Fibroblast of the aortic adventitia (primary cell): ENCODE results near the gene SAMD4A. TPM values are rescaled to one million over a fixed set of nuclear protein-coding genes. Genes with fewer than 3 reads are reported as not detected.

ENCODE experiments used
- DNase-seq: peaks from one replicate; pipeline ENCODE4 v3.0.0-alpha.2; 2010; ENCODE audit warnings: low read depth
- H3K4me3 ChIP-seq: 2 replicates; pipeline ENCODE4 v1.5.1; 2011; ENCODE audit warnings: low read depth, mild to moderate bottlenecking, control low read depth, low read length, moderate library complexity
- CTCF ChIP-seq: IDR thresholded peaks from 2 replicates; pipeline ENCODE4 v1.5.1; 2011; ENCODE audit warnings: mild to moderate bottlenecking, low read length, control low read depth, inconsistent platforms; ENCODE audit not compliant: insufficient read depth
- total RNA-seq: library from RNA; depleted of rRNA; stranded (reverse); fragments of >200 nt; gene quantifications from 2 replicates; pipeline ENCODE4 v1.2.3, GENCODE V29; 2012; ENCODE audit warnings: low replicate concordance

SAMD4A gene
- total RNA-seq, 1 donor: 20.1 TPM

- no peak for TF ChIP-seq CTCF
- no peak for DNase-seq
- H3K4me3 ChIP-seq: no peak overlapping the region
These were observed 241.6 kb downstream of the SAMD4A start for GRCh38 chr14:54808326-54809161.

DNA sequence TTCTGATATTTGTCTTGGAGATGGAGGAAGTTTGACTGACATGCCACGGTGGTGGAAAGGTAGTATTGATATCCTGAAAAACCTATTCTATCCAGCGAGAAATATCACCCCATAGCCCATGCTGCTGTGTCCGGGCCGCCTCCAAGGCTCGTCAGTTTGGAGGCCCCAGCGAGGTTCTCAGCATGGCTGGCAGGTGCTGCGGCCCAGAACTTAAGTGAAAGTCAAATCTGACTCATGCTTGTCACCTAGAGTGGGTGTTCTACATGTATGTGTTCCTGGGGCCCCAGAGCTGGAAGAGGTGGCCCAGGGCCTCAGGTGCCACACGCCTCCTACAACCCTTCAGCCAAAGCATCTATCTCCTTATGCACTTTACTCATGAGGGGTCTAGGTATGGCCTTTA lies 242.8 kb downstream of the SAMD4A start:
- DNase-seq: no peak
- no peak for TF ChIP-seq CTCF
- no peak overlapping the region for H3K4me3 ChIP-seq

GRCh38 chr14:54812617-54813016 lies 245.7 kb downstream of the SAMD4A start:
- no peak for DNase-seq
- no peak overlapping the region for H3K4me3 ChIP-seq
- TF ChIP-seq CTCF: no peak

DNA sequence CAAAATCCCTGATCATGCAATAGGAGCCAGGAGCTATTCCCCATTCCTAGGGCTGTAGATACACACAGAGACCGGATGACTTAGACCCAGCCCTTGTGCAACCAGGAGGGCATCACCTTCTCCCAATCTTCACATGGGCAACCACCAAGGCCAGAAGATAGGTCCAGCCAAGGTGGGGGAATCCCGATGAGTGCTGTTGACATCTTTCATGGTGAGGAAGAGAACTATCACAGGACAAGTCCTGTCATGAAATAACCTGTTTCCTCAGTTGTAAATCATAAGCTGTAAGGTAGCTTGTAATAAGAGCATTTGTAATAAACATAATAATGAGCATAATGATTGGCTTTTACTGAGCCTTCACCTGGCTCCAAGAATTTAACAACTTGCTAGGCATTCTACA lies 246.2 kb downstream of the SAMD4A start:
- no peak for DNase-seq
- TF ChIP-seq CTCF: no peak
- no peak overlapping the region for H3K4me3 ChIP-seq

DNA sequence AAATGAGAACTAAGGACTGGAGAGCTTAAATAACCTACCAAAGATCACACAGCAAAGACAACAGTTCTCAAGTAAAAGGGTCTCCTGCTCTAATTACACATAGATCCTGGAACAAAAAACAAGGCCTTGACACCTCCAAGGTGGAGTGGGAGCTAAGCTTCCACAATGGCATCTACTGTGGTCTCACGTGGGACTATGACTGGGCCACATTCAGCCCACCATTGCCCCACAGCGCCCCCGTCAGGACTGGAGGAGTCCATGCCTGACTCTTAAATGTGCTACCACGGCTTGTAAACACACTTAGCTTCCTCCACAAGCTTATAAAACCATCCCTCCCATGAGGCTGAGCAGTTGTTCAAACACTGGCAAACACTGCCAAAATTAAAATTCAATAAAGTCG lies 247.1 kb downstream of the SAMD4A start:
- peak; percentile 2 for TF ChIP-seq CTCF
- H3K4me3 ChIP-seq: no peak overlapping the region
- DNase-seq: no peak

- peak; percentile 83 for DNase-seq
- H3K4me3 ChIP-seq: no peak overlapping the region
- TF ChIP-seq CTCF: no peak
These were observed 248.1 kb downstream of the SAMD4A start for GRCh38 chr14:54815016-54815415.

DNA sequence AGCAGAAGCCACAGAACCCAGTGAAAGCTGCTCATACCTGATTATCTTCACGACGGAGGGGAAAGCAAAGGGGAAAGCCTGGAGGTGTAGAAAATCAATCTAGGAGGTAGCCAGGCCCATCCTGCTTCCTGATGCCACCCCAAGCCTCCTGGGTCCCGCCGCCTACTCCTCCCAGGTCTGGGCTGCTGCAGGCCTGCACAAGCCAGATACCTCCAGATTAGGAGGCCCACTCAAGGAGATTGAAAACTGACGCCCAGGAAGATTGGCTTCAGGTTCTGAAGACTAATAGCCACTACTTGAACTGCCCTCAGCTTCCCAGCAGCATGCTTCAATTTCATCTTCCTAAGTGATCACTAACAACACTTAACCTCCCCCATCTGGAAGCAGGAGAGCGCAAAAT lies 248.6 kb downstream of the SAMD4A start:
- DNase-seq: no peak
- no peak for TF ChIP-seq CTCF
- H3K4me3 ChIP-seq: no peak overlapping the region
